A549 (cell line): ENCODE results near the gene LUZP1. TPM values are rescaled to one million over a fixed set of nuclear protein-coding genes. Genes with fewer than 3 reads are reported as not detected.
A peak's percentile ranks its signal among the peaks of the same experiment; 100 is the strongest.

Experiments used
- ATAC-seq, 2 experiments: fragments of 200-7000 bp in 1 of 2; fragments of >200 bp in 1 of 2; cut with Nextera tagmentation in 1 of 2; cut with Tn5 transposase in 1 of 2; 3 replicates each; pipeline versions ENCODE4 v1.8.0 to v1.9.1; 2018 to 2020; ENCODE audit warnings: mild to moderate bottlenecking in 1 of 2, moderate library complexity in 1 of 2
- CTCF ChIA-PET: fragments of 300-600 bp; sonication (Branson Sonifier 250); formaldehyde crosslinking; extraction: SDS; loops from one replicate; lab custom pipeline; 2021; ENCODE audit warnings: antibody characterized with exemption, inconsistent platforms; lab: Yijun Ruan, JAX
- POLR2A ChIA-PET: fragments of 350-600 bp; formaldehyde crosslinking; extraction: SDS; loops from one replicate; lab custom pipeline; 2021; ENCODE audit warnings: antibody characterized with exemption, inconsistent platforms; lab: Yijun Ruan, JAX
- DNase-seq, 2 experiments: peaks; one replicate each; pipeline versions ENCODE4 v3.0.0 to v3.0.0-alpha.2; 2011 to 2016; ENCODE audit warnings: low read depth in 1 of 2, low spot score in 1 of 2
- FAIRE-seq: peaks from 2 replicates; lab custom pipeline; 2011; peaks lifted over from hg19 to GRCh38; lab: Jason Lieb, UNC
- H3K27ac ChIP-seq, 2 experiments: fragments of >200 bp; sonication (Bioruptor Twin); formaldehyde crosslinking; 3 replicates each; pipeline ENCODE4 v1.5.1; 2016 to 2017
- H3K4me1 ChIP-seq: fragments of >200 bp; sonication (Bioruptor Twin); formaldehyde crosslinking; 3 replicates; pipeline ENCODE4 v1.6.1; 2016
- H3K4me2 ChIP-seq: fragments of >200 bp; sonication (Bioruptor Twin); formaldehyde crosslinking; 3 replicates; pipeline ENCODE4 v1.6.1; 2016
- H3K4me3 ChIP-seq: fragments of >200 bp; sonication (Bioruptor Twin); formaldehyde crosslinking; 3 replicates; pipeline ENCODE4 v1.5.1; 2016
- H3K9me3 ChIP-seq: fragments of >200 bp; sonication (Bioruptor Twin); formaldehyde crosslinking; 3 replicates; pipeline ENCODE4 v1.6.1; 2016
- CEBPB ChIP-seq, 2 experiments: fragments of >200 bp in 1 of 2; sonication (Bioruptor Twin) in 1 of 2; formaldehyde crosslinking in 1 of 2; IDR thresholded peaks; 2 replicates each; pipeline ENCODE4 v1.6.1; 2012 to 2016
- HEYL ChIP-seq: fragments of 250-450 bp; sonication (Bioruptor Pico); IDR thresholded peaks from 2 replicates; pipeline ENCODE4 v1.8.0; 2021; ENCODE audit warnings: mild to moderate bottlenecking, moderate library complexity
- HOXA7 ChIP-seq: fragments of 250-450 bp; sonication (Bioruptor Pico); IDR thresholded peaks from 2 replicates; pipeline ENCODE4 v1.5.0; 2020; ENCODE audit warnings: mild to moderate bottlenecking, moderate library complexity
- HOXB5 ChIP-seq: fragments of 250-450 bp; sonication (Bioruptor Pico); IDR thresholded peaks from 2 replicates; pipeline ENCODE4 v1.5.0; 2020; ENCODE audit warnings: mild to moderate bottlenecking, moderate library complexity
- JUN ChIP-seq, 2 experiments: fragments of >200 bp; sonication (Bioruptor Twin); formaldehyde crosslinking; IDR thresholded peaks; 2 replicates in 1 of 2; 3 replicates in 1 of 2; pipeline ENCODE4 v1.6.1; 2016 to 2017
- MAFK ChIP-seq: fragments of 450-650 bp; IDR thresholded peaks from 2 replicates; pipeline ENCODE4 v1.6.1; 2014; ENCODE audit not compliant: partially characterized antibody
- RCOR1 ChIP-seq: fragments of 150-350 bp; IDR thresholded peaks from 2 replicates; pipeline ENCODE4 v1.6.1; 2014; ENCODE audit warnings: antibody characterized with exemption, low read length, low read depth
- TP53 ChIP-seq: fragments of 250-450 bp; sonication (Bioruptor Pico); IDR thresholded peaks from 2 replicates; pipeline ENCODE4 v1.5.0; 2021; ENCODE audit warnings: mild to moderate bottlenecking, moderate library complexity
- WGBS: methylation state at CpG from one replicate; pipeline ENCODE4 v1.1.6; 2017; ENCODE audit errors: missing lambda C conversion rate; 5-methylcytosine and 5-hydroxymethylcytosine counted together
- polyA plus RNA-seq, 4 experiments: library from polyadenylated mRNA; depleted of rRNA in 3 of 4; stranded (reverse); fragments of >200 nt; fragmentation: RNase III in 1 of 4; extraction: RNeasy Plus Mini Kit Qiagen cat#74134 plus additional on column Dnase treatment in 1 of 4; gene quantifications; 2 replicates in 3 of 4; 3 replicates in 1 of 4; pipeline ENCODE4 v1.2.3, GENCODE V29; 2011 to 2017
- TF ChIP-seq, protein P1 (sequence below): IDR thresholded peaks from 2 replicates; pipeline ENCODE4 v1.6.1; 2012
- TF ChIP-seq, protein P2 (sequence below): fragments of 200-600 bp; sonication (generic); IDR thresholded peaks from 2 replicates; pipeline ENCODE4 v1.6.1; 2016; ENCODE audit warnings: antibody characterized with exemption, mild to moderate bottlenecking, moderate library complexity
- TF ChIP-seq, protein P3 (sequence below): fragments of 250-450 bp; sonication (Bioruptor Pico); IDR thresholded peaks from 2 replicates; pipeline ENCODE4 v1.5.0; 2021; ENCODE audit warnings: mild to moderate bottlenecking, moderate library complexity, borderline replicate concordance

The LUZP1 gene
- polyA plus RNA-seq, 2 of the 4 experiments (the other 2 are of a cell fraction), result 18.2 to 26.2 TPM

DNA sequence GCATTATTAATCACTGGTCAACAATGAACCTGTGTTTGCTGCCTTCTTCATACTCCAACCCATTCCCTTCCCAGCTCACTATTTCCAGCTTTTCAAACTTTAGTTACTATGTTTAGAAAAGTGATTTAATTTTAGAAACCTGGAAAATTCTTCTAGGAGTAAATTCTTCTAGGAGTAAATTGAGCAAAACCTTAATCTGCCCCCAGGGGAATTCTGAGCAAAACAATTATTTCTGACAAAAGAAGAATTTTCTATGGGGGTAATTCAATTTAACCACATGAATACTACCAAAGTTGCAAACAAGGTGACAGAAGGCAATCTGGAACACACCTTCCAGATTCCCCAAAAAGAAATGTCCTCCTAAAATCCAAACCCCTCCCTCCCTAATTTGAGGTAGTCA is 1.8 kb downstream of the LUZP1 start:
- Histone ChIP-seq H3K9me3 (no peaks in the 10 kb centered on the region), H3K27ac (peak overlapping the region; percentile 89 to 98; a peak in 4 of 6 replicates), H3K4me1 (peaks cover 35% of the 10 kb centered on the region), H3K4me3 (peak overlapping the region; percentile 95), H3K4me2 (peak overlapping the region; percentile 77)
- TF ChIP-seq, protein P1, sequence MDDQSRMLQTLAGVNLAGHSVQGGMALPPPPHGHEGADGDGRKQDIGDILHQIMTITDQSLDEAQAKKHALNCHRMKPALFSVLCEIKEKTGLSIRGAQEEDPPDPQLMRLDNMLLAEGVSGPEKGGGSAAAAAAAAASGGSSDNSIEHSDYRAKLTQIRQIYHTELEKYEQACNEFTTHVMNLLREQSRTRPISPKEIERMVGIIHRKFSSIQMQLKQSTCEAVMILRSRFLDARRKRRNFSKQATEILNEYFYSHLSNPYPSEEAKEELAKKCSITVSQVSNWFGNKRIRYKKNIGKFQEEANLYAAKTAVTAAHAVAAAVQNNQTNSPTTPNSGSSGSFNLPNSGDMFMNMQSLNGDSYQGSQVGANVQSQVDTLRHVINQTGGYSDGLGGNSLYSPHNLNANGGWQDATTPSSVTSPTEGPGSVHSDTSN, result no peak
- no peak for TF ChIP-seq HOXA7 (CRISPR knock-in tag)
- TF ChIP-seq RCOR1, result no peak
- TF ChIP-seq, protein P2, sequence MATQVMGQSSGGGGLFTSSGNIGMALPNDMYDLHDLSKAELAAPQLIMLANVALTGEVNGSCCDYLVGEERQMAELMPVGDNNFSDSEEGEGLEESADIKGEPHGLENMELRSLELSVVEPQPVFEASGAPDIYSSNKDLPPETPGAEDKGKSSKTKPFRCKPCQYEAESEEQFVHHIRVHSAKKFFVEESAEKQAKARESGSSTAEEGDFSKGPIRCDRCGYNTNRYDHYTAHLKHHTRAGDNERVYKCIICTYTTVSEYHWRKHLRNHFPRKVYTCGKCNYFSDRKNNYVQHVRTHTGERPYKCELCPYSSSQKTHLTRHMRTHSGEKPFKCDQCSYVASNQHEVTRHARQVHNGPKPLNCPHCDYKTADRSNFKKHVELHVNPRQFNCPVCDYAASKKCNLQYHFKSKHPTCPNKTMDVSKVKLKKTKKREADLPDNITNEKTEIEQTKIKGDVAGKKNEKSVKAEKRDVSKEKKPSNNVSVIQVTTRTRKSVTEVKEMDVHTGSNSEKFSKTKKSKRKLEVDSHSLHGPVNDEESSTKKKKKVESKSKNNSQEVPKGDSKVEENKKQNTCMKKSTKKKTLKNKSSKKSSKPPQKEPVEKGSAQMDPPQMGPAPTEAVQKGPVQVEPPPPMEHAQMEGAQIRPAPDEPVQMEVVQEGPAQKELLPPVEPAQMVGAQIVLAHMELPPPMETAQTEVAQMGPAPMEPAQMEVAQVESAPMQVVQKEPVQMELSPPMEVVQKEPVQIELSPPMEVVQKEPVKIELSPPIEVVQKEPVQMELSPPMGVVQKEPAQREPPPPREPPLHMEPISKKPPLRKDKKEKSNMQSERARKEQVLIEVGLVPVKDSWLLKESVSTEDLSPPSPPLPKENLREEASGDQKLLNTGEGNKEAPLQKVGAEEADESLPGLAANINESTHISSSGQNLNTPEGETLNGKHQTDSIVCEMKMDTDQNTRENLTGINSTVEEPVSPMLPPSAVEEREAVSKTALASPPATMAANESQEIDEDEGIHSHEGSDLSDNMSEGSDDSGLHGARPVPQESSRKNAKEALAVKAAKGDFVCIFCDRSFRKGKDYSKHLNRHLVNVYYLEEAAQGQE, result no peak
- no peak for TF ChIP-seq TP53
- no peak for TF ChIP-seq JUN (IDR thresholded peaks at IDR 0.05)
- no peak for TF ChIP-seq HOXB5 (CRISPR knock-in tag)
- DNase-seq (no peak), FAIRE-seq (no peak), ATAC-seq (no peak)
- ChIA-PET CTCF (interaction anchor here (0.6 to 12.2 kb wide), 4 partner anchors 11 to 68 kb away, joined by 3 to 86 read pairs (median 7); no protein-coding TSS in a partner anchor), POLR2A (interaction anchor here (0.6 kb wide), 1 partner anchor 40 kb away, joined by 16 read pairs; no protein-coding TSS in a partner anchor)

DNA sequence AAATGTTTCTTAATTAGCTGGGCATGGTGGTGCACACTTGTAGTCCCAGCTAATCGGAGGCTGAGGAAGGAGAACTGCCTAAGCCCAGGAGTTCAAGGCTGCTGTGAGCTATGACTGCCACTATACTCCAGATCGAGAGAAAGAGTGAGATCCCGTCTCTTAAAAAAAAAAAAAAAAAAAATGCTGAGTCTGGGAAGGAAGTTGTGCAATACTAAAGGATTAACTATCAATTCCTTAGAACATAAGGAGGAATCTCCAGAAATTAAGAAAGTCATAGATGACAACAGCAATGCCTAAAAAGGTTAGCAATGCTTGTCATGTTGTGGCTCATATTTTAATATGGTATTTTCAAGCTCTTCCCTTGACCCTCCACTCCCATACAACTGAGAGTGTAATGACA is 5.3 kb downstream of the LUZP1 start:
- no peak for FAIRE-seq
- peaks cover 59% of the 10 kb centered on the region for H3K4me1 ChIP-seq
- CTCF ChIA-PET, result interaction anchor here (1.2 to 5.3 kb wide), 2 partner anchors 21 to 65 kb away, joined by 3 to 24 read pairs; no protein-coding TSS in a partner anchor
- peak overlapping the region; percentile 33; the same call in 2 of the 3 replicates for H3K4me2 ChIP-seq
- DNase-seq, result no peak
- TF ChIP-seq, protein P2, result no peak
- peak; percentile 29 to 80; a peak in 3 of 4 replicates for TF ChIP-seq CEBPB (IDR thresholded peaks at IDR 0.05)
- TF ChIP-seq MAFK, result peak; percentile 6
- no peak for TF ChIP-seq HEYL (CRISPR knock-in tag)
- TF ChIP-seq, protein P3, sequence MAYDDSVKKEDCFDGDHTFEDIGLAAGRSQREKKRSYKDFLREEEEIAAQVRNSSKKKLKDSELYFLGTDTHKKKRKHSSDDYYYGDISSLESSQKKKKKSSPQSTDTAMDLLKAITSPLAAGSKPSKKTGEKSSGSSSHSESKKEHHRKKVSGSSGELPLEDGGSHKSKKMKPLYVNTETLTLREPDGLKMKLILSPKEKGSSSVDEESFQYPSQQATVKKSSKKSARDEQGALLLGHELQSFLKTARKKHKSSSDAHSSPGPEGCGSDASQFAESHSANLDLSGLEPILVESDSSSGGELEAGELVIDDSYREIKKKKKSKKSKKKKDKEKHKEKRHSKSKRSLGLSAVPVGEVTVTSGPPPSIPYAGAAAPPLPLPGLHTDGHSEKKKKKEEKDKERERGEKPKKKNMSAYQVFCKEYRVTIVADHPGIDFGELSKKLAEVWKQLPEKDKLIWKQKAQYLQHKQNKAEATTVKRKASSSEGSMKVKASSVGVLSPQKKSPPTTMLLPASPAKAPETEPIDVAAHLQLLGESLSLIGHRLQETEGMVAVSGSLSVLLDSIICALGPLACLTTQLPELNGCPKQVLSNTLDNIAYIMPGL (CRISPR knock-in tag), result no peak
- no peaks in the 10 kb centered on the region for H3K9me3 ChIP-seq
- POLR2A ChIA-PET, result interaction anchor here (0.7 kb wide), 1 partner anchor 44 kb away, joined by 4 read pairs; no protein-coding TSS in a partner anchor
- no peak for ATAC-seq
- WGBS, result 75% methylated on average over 3 of the region's 3 CpGs
- H3K27ac ChIP-seq, result peak overlapping the region in 1 of 2 experiments; percentile 34; a peak in 2 of 6 replicates
- H3K4me3 ChIP-seq, result no peak overlapping the region
